ENCODE results near the gene UROC1.

GRCh38 chr3:126446791-126447190 lies 70.8 kb downstream of the UROC1 start:
- TF ChIP-seq CTCF (IDR thresholded peaks at IDR 0.05): no peak
- no peak for TF ChIP-seq EZH2 (IDR thresholded peaks at IDR 0.05; ENCODE audit: borderline replicate concordance, insufficient read depth, low read depth, low read length, poor library complexity, severe bottlenecking)
